NCI-H82 (cell line): ENCODE results near the gene CCDC33.

Source experiments
- DNase-seq: peaks from one replicate; lab custom pipeline; 2025; lab: John Stamatoyannopoulos, UW

Gene CCDC33

GRCh38 chr15:74281147-74282133 lies 45.3 kb downstream of the CCDC33 start:
- DNase-seq, result no peak

DNA sequence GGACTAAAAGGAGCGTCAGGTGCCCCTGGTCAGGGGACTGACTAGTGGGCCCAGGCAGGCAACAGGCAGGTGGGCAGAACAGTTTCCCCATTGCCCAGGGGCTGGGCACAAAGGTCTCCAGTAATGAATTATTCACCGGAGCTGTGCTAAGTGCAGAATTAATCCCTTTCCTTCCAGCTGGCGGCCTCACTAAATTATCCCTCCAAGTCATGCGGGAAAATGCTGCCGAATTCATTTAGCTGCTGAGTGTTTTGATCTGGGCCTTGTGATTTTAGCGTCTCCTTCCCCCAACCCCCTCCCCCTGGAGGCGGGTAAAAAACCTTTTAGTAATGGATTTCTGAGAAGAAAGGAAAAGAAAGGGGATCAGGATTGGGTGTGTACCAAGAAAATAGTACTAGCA lies 47.2 kb downstream of the CCDC33 start:
- peak; percentile 93 for DNase-seq

- no peak for DNase-seq
These were observed 53.5 kb downstream of the CCDC33 start for GRCh38 chr15:74289671-74290070.

DNA sequence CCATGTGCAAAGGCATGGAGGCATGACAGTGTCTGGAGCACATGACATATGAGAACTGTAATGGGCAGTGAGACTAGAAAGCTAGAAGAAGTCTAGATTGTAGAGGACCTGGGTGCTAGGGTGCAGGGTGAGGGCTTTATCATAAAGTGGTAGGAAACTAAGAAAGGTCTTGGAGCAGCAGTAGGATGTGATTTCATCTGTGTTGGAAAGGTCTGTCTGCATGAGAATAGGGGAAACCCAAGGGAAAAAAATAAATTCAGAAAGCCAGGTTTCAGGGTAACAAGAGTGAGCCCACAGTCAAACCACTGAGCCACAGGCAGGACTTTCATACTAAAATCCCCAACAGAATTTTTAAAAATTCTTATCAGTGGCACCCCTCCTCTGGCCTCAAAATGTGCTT lies 54.5 kb downstream of the CCDC33 start:
- DNase-seq, result no peak

DNA sequence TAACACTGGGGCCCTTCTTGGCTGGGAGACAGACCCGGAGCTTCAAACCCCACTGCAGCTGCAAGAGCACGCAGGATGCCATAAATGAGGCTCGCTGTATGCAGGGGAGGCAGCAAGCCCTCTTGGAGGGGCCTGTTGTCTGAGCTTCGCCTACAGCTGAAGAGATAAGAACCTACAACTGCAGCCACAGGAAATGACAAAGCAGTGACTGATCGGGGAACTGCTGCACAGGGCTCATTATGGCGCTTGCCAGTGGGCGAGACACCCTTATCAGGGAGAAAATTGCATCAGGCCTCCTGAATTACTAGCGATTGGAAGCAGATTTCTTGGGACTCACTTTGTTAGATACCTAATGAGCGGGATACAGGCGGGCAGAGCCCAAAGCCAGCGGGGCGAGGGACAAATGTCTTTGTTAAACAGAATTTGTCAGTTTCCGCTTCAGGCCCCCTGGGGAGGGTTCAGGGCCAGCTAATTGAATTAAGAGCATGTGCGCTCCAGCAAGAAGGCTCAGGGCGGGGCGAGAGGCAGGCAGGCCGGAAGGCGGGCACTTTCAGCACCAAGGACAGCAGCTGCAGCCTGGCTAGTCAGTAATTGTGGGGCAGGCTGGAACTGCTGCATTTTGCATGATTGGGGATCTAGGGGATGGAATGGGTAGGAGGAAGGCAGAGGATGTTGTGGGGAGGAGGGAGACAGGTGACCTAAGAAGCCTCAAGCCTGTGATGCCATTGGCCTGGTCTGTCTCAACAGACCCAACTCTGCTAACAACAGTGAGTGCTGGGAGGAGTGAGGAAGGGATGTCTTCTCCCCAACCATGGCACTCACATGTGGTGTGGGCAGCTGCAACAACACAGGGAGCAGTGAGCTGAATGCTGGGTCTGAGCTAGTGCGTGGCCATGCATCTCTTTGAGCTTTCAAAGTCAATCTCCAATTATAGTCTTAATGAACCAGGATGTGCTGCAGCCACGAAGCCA lies 55.3 kb downstream of the CCDC33 start:
- peak; percentile 97 for DNase-seq

GRCh38 chr15:74293021-74293810 lies 57.1 kb downstream of the CCDC33 start:
- peak; percentile 57 for DNase-seq

- peak; percentile 31 for DNase-seq
These were observed 57.9 kb downstream of the CCDC33 start for GRCh38 chr15:74294010-74294409.

GRCh38 chr15:74295800-74296199 lies 59.7 kb downstream of the CCDC33 start:
- DNase-seq, result no peak

DNA sequence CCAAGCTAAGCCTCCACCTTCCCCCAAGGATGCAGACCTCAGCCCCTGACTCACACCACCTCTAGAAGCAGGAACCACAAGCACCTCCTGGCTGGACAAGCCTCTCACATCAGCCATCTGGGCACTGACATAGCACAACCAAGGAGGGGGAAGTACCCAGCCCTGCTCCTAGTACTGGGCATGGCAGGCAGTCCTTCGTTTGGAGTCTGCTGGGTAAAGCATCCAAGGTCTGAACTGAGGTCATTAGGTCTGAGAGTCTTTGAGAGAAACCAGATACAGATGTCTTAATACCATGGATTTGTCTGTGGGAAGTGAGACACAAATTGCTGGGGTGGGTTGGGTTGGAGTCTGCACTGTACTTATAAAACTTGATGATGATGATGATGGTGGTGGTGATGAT lies 61.8 kb downstream of the CCDC33 start:
- no peak for DNase-seq

DNA sequence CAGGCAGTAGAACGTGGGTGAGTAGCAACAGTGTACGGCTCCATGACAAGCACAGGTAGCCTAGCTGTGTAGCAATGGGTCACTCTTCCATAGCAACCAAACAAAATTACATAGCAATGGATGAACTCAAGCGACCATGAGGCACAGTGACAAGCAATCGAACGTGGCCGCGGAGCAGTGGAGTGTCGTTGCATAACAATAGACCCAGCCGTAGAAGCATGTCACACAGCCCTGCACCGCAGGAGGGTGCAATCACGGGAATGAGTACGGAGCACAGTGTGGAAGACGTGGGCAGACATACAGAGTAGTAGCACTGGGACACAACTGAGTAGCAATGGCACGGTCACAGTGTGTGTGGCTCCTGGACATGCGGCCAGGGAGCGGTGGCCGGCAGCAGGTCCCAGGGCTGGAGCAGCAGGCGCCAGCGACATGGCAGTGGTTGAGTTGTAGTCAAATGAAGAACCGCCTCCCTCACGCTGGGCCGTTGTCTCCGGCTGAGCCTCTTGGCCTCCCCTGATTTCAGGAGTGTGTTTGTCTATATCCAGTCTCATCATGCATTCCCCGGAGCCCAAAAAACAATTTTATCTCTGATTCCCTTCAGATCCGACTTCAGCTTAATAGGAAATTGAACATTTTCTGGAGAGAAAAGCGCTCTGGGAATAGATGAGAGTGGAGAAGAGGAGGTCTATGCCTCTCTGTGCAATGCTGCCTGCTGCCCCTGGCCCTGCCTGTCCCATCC lies 64.1 kb downstream of the CCDC33 start:
- DNase-seq, result no peak

- DNase-seq, result peak; percentile 95
These were observed 65.6 kb downstream of the CCDC33 start for GRCh38 chr15:74301583-74302361.

GRCh38 chr15:74302821-74303359 lies 66.8 kb downstream of the CCDC33 start:
- peak; percentile 92 for DNase-seq

- DNase-seq, result peak; percentile 68
These were observed 67.7 kb downstream of the CCDC33 start for GRCh38 chr15:74303741-74304309.

DNA sequence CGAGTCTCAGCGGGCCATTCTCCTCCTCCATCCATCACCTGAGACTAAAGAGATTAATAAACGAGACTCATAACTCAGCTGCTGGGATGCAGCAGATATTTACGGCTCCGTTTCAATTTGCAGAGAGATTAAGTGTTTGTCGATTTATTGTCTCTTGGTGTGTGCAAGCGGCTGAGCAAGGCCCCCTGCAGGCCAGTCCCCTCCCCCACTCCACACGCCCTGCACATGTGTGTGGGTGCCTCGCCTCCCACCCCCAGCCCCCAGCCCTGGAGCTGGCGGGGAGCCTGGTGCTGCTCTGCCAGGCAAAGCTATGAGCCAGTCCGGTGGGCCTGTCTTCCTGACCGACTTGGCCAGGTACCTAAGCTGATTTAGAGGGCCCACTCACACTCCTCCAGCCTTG lies 68.3 kb downstream of the CCDC33 start:
- DNase-seq, result peak; percentile 86

DNA sequence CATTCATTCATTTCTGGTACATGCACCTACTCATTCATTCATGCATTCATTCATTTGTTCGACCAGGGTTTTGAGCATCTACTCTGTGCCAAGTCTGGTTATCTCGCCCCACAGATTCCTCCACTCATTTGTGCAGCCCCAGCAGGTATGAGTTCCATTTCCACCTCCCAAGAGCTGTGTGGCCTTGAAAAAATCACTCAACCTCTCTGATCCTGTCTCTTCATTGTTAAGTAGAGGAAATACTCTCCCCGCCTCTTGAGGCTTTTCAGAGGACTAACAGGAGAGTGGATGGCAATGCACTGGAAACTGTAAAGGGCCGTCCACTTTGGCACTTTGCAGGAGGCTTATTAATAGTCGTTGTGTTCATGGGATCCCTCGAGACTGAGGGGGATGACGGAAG lies 69.6 kb downstream of the CCDC33 start:
- no peak for DNase-seq

- DNase-seq, result no peak
These were observed 70.7 kb downstream of the CCDC33 start for GRCh38 chr15:74306781-74307217.

- DNase-seq, result peak; percentile 99
These were observed 72.0 kb downstream of the CCDC33 start for GRCh38 chr15:74307827-74308811.

DNA sequence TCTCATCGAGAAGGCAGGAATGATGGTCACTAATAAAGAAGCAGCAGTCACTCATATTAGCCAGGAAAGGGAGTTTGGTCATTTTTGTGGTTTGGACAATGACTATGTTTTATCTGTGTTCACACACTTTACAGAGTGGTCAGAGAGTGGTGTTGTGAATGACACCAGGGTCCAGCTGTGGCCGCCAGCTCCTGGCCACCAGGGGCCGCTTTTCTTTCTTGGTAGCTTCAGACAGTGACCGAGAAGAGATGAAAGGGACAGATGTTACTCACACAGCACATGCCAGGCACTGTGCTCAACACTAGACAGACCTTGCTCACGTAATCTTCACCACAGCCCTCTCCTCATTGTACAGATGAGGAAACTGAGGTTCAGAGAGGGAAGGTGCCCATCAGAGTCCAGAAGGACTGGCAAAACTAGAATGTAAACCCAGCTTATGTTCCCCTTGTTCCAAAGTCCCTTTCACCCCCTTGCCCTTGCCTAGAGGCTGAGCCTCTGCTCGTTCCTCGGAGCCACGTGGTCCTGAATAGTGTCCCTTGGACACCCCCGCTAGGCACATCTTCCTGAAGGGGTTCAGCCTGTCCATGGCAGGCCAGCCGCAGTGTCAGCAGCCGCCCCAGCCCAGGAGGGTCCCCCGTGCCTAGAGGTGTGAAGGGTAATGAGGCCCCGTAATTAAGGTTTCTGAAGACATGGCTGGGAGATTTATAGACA lies 75.8 kb downstream of the CCDC33 start:
- DNase-seq, result peak; percentile 84
